ENCODE measurements around the gene TTC14. TPM values are rescaled to one million over a fixed set of nuclear protein-coding genes. Genes with fewer than 3 reads are reported as not detected.

TTC14 gene
- total and polyA plus RNA-seq, 10 of the 15 experiments (the other 5 are each of a cell fraction or from before 2014, with no cell fraction given): 14.0 to 81.5 (median 29.4) TPM

DNA sequence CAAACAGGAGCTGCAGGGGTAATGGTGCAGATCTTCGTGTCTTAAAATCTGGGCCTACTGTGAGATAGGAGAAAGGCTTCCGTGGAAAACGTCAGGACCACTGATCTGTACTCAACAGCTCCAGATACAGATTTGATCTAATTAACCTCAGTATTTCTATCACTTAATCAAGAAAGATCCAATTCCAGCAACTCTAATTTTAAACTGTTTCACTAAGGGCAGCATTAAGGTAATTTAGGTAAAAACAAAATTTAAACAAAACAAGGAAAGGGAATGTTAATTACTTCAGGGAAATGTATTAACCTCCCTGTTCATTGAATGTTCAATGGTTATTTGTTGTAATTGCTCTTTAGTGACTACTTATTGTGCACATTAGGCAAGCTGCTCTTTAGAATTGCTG lies 26.4 kb upstream of the TTC14 start (continued):
- TF ChIP-seq, protein P1, sequence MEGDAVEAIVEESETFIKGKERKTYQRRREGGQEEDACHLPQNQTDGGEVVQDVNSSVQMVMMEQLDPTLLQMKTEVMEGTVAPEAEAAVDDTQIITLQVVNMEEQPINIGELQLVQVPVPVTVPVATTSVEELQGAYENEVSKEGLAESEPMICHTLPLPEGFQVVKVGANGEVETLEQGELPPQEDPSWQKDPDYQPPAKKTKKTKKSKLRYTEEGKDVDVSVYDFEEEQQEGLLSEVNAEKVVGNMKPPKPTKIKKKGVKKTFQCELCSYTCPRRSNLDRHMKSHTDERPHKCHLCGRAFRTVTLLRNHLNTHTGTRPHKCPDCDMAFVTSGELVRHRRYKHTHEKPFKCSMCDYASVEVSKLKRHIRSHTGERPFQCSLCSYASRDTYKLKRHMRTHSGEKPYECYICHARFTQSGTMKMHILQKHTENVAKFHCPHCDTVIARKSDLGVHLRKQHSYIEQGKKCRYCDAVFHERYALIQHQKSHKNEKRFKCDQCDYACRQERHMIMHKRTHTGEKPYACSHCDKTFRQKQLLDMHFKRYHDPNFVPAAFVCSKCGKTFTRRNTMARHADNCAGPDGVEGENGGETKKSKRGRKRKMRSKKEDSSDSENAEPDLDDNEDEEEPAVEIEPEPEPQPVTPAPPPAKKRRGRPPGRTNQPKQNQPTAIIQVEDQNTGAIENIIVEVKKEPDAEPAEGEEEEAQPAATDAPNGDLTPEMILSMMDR (IDR thresholded peaks at IDR 0.05 in 2 of 3, conservative IDR thresholded peaks at IDR 0.05 in 1 of 3; ENCODE audit: control insufficient read depth in 2 of 3, extremely low read depth in 1 of 3, insufficient read depth in 1 of 3, low read depth in 3 of 3, low read length in 3 of 3): no peak
- TF ChIP-seq POLR2AphosphoS2 (IDR thresholded peaks at IDR 0.05; ENCODE audit: low read depth, low read length) (no peak), ATF7 (IDR thresholded peaks at IDR 0.05; ENCODE audit: low read depth) (no peak), POLR2A (IDR thresholded peaks at IDR 0.05; ENCODE audit: low read depth, low read length) (no peak), KLF5 (IDR thresholded peaks at IDR 0.05; ENCODE audit: partially characterized antibody) (no peak), TCF12 (IDR thresholded peaks at IDR 0.05; ENCODE audit: low read depth, low read length) (no peak), RB1 (IDR thresholded peaks at IDR 0.05; ENCODE audit: borderline replicate concordance) (no peak)
- TF ChIP-seq, protein P2, sequence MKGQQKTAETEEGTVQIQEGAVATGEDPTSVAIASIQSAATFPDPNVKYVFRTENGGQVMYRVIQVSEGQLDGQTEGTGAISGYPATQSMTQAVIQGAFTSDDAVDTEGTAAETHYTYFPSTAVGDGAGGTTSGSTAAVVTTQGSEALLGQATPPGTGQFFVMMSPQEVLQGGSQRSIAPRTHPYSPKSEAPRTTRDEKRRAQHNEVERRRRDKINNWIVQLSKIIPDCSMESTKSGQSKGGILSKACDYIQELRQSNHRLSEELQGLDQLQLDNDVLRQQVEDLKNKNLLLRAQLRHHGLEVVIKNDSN (IDR thresholded peaks at IDR 0.05; ENCODE audit: borderline replicate concordance, extremely low read length, insufficient read depth, low read depth, low read length): no peak
- TF ChIP-seq, protein P3, sequence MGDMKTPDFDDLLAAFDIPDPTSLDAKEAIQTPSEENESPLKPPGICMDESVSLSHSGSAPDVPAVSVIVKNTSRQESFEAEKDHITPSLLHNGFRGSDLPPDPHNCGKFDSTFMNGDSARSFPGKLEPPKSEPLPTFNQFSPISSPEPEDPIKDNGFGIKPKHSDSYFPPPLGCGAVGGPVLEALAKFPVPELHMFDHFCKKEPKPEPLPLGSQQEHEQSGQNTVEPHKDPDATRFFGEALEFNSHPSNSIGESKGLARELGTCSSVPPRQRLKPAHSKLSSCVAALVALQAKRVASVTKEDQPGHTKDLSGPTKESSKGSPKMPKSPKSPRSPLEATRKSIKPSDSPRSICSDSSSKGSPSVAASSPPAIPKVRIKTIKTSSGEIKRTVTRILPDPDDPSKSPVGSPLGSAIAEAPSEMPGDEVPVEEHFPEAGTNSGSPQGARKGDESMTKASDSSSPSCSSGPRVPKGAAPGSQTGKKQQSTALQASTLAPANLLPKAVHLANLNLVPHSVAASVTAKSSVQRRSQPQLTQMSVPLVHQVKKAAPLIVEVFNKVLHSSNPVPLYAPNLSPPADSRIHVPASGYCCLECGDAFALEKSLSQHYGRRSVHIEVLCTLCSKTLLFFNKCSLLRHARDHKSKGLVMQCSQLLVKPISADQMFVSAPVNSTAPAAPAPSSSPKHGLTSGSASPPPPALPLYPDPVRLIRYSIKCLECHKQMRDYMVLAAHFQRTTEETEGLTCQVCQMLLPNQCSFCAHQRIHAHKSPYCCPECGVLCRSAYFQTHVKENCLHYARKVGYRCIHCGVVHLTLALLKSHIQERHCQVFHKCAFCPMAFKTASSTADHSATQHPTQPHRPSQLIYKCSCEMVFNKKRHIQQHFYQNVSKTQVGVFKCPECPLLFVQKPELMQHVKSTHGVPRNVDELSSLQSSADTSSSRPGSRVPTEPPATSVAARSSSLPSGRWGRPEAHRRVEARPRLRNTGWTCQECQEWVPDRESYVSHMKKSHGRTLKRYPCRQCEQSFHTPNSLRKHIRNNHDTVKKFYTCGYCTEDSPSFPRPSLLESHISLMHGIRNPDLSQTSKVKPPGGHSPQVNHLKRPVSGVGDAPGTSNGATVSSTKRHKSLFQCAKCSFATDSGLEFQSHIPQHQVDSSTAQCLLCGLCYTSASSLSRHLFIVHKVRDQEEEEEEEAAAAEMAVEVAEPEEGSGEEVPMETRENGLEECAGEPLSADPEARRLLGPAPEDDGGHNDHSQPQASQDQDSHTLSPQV (IDR thresholded peaks at IDR 0.05): no peak
- TF ChIP-seq, protein P4, sequence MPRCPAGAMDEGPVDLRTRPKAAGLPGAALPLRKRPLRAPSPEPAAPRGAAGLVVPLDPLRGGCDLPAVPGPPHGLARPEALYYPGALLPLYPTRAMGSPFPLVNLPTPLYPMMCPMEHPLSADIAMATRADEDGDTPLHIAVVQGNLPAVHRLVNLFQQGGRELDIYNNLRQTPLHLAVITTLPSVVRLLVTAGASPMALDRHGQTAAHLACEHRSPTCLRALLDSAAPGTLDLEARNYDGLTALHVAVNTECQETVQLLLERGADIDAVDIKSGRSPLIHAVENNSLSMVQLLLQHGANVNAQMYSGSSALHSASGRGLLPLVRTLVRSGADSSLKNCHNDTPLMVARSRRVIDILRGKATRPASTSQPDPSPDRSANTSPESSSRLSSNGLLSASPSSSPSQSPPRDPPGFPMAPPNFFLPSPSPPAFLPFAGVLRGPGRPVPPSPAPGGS (IDR thresholded peaks at IDR 0.05; ENCODE audit: borderline replicate concordance, insufficient read depth, low read depth, low read length, poor library complexity, severe bottlenecking): no peak
